ENCODE results near the gene ILDR1.
"Not testable (repeated sequence)": the region's sequence is repeated elsewhere in the genome, so short reads cannot be mapped to it uniquely, and the experiment has no call there.

The ILDR1 gene

GRCh38 chr3:122021811-122022401 is at the start of gene ILDR1:
Gene ILDR1 (minus strand): TSS chr3:122022247. CDS start chr3:122022077, 170 bp downstream.
- no peak for DNase-seq (ENCODE audit: low read depth in 2 of 2)

GRCh38 chr3:122067588-122068240 is 45.7 kb upstream of the ILDR1 start:
- no peak for DNase-seq (ENCODE audit: low read depth in 2 of 2)

GRCh38 chr3:122067214-122067550 is 45.1 kb upstream of the ILDR1 start:
- DNase-seq (ENCODE audit: low read depth in 2 of 2) = no peak

GRCh38 chr3:122066331-122067213 is 44.5 kb upstream of the ILDR1 start:
- DNase-seq (ENCODE audit: low read depth in 2 of 2) = no peak

GRCh38 chr3:122064326-122064725 is 42.3 kb upstream of the ILDR1 start:
- DNase-seq (ENCODE audit: low read depth in 2 of 2) = no peak

GRCh38 chr3:122063908-122064307 is 41.9 kb upstream of the ILDR1 start:
- DNase-seq (ENCODE audit: low read depth in 2 of 2) = no peak

DNA sequence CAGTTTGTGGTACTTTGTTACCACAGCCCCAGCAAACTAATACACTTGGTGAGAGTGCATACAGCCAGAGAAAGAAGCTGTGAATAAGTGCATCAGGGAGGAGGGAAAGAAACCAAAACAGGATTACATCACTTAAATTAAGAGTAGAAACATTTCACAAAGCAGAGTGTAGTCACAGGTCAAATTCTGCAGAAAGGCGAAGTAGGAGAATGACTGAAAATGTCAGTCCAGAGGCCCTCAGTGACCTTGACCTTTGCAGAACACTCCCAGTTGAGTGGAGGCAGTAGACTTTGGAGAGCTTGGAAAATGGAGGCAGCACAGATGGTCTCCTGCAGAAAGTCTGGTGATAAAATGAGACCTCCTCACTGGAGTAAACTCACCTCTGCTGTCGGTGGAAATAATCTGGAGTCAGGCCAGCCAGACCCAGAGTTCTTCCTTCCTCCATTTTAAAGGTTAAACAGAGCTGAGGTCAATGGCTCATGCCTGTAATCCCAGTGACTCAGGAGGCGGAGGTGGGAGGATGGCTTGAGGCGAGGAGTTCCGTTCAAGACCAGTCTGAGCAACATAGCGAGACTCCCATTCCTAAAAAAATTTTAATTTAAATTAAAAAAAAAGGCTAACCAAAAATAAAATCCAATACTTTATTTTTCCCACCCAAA is 38.1 kb upstream of the ILDR1 start:
- no peak for DNase-seq (ENCODE audit: low read depth in 2 of 2)

DNA sequence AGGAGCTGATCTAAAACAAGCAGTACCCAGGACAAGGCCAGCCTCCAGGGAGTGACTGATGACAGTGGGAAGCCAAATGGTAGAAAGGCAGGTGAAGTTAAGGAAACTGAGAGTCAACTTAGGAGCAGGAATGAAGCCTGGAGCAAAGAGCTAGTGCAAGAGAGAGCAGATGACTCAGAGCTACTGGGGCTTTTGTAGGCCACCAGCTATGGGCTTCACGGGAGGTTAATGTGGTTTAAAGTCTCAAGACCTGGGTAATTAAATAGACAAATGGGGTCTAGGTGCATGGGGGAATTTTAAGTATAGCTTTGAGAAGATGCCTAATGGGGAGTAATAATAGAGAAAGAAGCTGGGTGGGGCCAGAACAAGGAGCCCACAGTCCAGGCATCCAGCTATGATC is 36.2 kb upstream of the ILDR1 start:
- no peak for DNase-seq (ENCODE audit: low read depth in 2 of 2)

- DNase-seq (ENCODE audit: low read depth in 2 of 2) = no peak
These were observed 35.6 kb upstream of the ILDR1 start for GRCh38 chr3:122057671-122058070.

DNA sequence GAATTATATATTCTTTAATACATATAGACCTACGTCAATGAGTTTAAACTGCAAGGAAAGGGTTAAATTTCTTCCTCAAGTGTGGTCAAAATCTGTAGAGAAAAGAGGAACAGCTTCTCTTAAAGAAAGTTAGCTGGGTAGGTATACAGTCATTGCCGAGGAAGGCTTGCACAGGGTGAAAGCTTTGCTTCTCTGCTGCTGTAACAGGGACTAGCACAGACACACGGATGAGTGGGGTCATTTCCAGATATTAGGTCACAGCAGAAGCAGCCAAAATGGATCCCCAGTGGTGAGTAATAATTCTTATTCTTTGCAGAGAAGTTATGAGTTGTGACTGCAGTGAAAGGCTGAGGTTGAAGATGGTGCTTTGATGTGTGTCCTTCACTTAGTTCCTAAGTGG is 33.2 kb upstream of the ILDR1 start, which contains the start of gene CD86:
Gene CD86, plus strand, starts transcription at position 148 of the 400 bp plus-strand sequence. Its CDS starts 128 bp downstream, at position 276.
- no peak for DNase-seq (ENCODE audit: low read depth in 2 of 2)

GRCh38 chr3:122052968-122053367 is 30.9 kb upstream of the ILDR1 start:
- DNase-seq (ENCODE audit: low read depth in 2 of 2) = no peak

DNA sequence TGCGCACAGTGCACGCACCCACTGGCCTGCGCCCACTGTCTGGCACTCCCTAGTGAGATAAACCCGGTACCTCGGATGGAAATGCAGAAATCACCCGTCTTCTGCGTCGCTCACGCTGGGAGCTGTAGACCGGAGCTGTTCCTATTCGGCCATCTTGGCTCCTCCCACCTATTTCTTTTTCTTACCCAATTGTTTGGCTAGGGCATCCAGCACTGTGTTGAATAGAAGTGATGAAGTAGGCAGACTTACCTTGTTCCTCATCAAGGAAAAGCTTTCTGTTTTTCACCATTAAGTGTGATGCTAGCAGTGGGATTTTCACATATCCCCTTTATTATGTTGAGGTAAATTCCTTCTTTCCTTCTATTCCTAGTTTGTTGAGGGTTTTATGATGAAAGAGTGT is 25.7 kb upstream of the ILDR1 start:
- DNase-seq (ENCODE audit: low read depth in 2 of 2) = not testable (repeated sequence)

- DNase-seq (ENCODE audit: low read depth in 2 of 2) = not testable (repeated sequence)
These were observed 25.2 kb upstream of the ILDR1 start for GRCh38 chr3:122047296-122047695.

- DNase-seq (ENCODE audit: low read depth in 2 of 2) = no peak
These were observed 11.0 kb upstream of the ILDR1 start for GRCh38 chr3:122033023-122033422.

- no peak for DNase-seq (ENCODE audit: low read depth in 2 of 2)
These were observed 10.5 kb upstream of the ILDR1 start for GRCh38 chr3:122032531-122032930.

- no peak for DNase-seq (ENCODE audit: low read depth in 2 of 2)
These were observed 9.0 kb upstream of the ILDR1 start for GRCh38 chr3:122031123-122031468.

- DNase-seq (ENCODE audit: low read depth in 2 of 2) = no peak
These were observed 8.5 kb upstream of the ILDR1 start for GRCh38 chr3:122030381-122031122.

- DNase-seq (ENCODE audit: low read depth in 2 of 2) = no peak
These were observed 3.2 kb upstream of the ILDR1 start for GRCh38 chr3:122025296-122025695.

DNA sequence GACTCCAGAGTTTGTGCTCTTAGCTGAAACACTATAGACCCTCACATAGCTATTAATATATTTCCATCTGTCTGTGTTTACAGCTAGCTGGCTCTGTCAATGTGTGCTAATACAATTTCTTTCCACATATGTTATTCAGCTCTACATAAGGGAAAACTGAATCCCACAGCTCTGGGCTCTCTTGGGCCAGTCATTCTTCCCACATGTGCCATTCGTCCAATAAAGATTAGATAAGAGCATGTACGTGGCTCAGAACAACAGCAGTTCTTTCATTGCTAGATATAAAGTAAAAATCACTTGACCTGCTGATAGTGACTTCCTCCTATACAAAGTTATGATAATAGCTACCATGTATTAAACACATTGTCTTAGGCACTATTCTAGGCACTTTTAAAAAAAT is 2.8 kb upstream of the ILDR1 start:
- DNase-seq (ENCODE audit: low read depth in 2 of 2) = no peak

DNA sequence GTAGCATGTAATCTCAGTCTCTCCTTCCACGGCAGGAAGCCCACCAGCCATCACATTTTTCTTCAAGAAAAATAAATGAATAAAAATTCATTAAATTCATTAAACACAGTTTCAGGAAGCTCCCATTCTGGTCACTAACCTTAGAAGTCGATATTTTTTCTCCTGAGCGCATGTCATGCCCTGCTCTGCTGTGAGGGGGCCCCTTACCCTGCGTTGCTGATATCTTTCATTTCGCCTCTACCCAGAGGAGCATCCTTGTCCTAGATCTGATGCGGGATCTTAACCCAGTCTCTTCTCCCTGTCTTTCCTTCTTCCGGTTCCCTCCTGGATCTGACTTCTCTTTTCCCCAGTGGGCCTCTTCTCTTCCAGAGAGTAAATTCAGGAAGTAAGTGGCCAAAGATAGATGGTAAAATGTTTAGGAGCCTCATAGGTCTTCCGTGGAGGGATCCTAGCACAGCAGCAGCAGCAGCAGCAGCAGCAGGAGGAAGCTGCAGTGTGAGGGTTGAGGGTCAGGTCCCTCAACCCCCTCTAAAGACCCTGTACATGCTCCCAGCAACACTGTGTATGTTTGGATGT is 1.4 kb upstream of the ILDR1 start:
- DNase-seq (ENCODE audit: low read depth in 2 of 2) = no peak

- DNase-seq (ENCODE audit: low read depth in 2 of 2) = no peak
These were observed 1.0 kb downstream of the ILDR1 start for GRCh38 chr3:122021037-122021436.
